ENCODE results near the gene TRIP10. TPM values are rescaled to one million over a fixed set of nuclear protein-coding genes. Genes with fewer than 3 reads are reported as not detected.

TRIP10 gene
- total and polyA plus RNA-seq, 2 of the 8 experiments (the other 6 are each of a cell fraction or from before 2014, with no cell fraction given) = 27.8 to 69.5 TPM

DNA sequence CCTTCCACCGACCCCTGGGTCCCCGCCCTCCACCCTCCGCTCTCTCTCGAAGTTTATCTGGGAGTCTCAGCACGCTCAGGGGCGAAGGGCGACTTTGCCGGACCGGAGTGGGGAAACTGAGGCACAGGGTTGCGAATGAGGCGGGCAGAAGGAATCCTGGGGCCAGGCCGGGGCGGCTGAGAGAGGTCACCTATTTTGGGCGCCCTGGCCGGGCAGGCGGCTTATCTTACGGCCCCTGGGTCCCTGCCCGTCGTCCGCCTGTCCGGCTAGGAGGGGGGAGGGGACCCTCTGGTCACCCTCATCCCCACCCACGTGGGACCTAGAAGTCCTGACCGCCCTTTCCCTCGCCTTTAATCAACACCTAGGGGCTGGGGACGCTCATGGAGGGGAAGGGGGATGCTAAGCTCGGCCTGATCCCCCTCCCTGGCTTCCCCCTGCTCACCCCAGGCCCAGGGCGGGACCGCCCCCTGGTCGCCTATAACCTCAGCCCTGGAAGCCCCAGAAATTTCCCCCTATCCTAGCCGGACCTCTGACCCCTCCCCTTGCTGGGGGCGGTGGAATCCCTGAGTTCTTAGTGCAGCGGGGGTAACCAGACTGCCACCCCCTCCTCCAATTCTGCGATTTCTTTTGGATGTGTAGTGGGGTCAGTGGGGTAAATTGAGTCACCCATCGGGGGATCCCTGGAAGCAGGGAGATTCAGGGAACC, 556 bp downstream of the TRIP10 start:
- Histone ChIP-seq H3K18ac (ENCODE audit: extremely low read depth, low read length) (peak overlapping the region; percentile 87), H2AFZ (ENCODE audit: low read length) (no peak overlapping the region)
- CTCF ChIA-PET (ENCODE audit: partially characterized antibody) = no interaction called here
- peak; percentile 40 for TF ChIP-seq ASH2L (IDR thresholded peaks at IDR 0.05; ENCODE audit: low read length)
- TF ChIP-seq SP1 (IDR thresholded peaks at IDR 0.05; ENCODE audit: low read depth, low read length) = no peak
- TF ChIP-seq, protein P1, sequence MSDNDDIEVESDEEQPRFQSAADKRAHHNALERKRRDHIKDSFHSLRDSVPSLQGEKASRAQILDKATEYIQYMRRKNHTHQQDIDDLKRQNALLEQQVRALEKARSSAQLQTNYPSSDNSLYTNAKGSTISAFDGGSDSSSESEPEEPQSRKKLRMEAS (IDR thresholded peaks at IDR 0.05) = peak; percentile 14; the same call in 1 of the 2 replicates
- TF ChIP-seq EZH2 (IDR thresholded peaks at IDR 0.05; ENCODE audit: low read depth, low read length, severe bottlenecking) = no peak
- TF ChIP-seq TBP (IDR thresholded peaks at IDR 0.05; ENCODE audit: low read depth, low read length) = no peak
- peak in 1 of 2 experiments; percentile 16; a peak in 1 of 4 replicates for TF ChIP-seq SIN3A (conservative IDR thresholded peaks at IDR 0.05 in 1 of 2, IDR thresholded peaks at IDR 0.05 in 1 of 2; ENCODE audit: low read depth in 1 of 2, low read length in 2 of 2)
- TF ChIP-seq PHF8 (conservative IDR thresholded peaks at IDR 0.05; ENCODE audit: low read depth, low read length) = peak; percentile 2; the same call in 1 of the 2 replicates
- TF ChIP-seq, protein P2, sequence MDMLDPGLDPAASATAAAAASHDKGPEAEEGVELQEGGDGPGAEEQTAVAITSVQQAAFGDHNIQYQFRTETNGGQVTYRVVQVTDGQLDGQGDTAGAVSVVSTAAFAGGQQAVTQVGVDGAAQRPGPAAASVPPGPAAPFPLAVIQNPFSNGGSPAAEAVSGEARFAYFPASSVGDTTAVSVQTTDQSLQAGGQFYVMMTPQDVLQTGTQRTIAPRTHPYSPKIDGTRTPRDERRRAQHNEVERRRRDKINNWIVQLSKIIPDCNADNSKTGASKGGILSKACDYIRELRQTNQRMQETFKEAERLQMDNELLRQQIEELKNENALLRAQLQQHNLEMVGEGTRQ (IDR thresholded peaks at IDR 0.05; ENCODE audit: low read length) = no peak
- TF ChIP-seq SAP30 (IDR thresholded peaks at IDR 0.05; ENCODE audit: insufficient read depth, insufficient replicate concordance, low read length) = peak; percentile 27

More for the DNA sequence above, 556 bp downstream of the TRIP10 start:
- Histone ChIP-seq H4K91ac (replicated peaks; ENCODE audit: insufficient read length, low read length) (no peak overlapping the region), H3K79me1 (ENCODE audit: low read depth, low read length) (peaks cover 5% of the 10 kb centered on the region), H2AK5ac (ENCODE audit: low read depth, low read length) (no peak overlapping the region), H3K23ac (ENCODE audit: insufficient read length) (no peak overlapping the region), H2BK15ac (ENCODE audit: low read length) (no peak overlapping the region; the same call in 1 of the 2 replicates), H3K9me3 (ENCODE audit: insufficient read depth in 2 of 2, low read depth in 1 of 2, low read length in 1 of 2) (no peaks in the 10 kb centered on the region), H2BK120ac (replicated peaks; ENCODE audit: low read depth, low read length) (no peak overlapping the region), H2BK5ac (ENCODE audit: low read depth, low read length) (peak overlapping the region; percentile 81; the same call in 1 of the 2 replicates), H4K20me1 (replicated peaks in 1 of 2; ENCODE audit: control insufficient read depth in 1 of 2, insufficient read depth in 2 of 2, low read length in 2 of 2) (peaks cover 0 to 5% of the 10 kb centered on the region in 2 experiments), H3K4me3 (ENCODE audit: extremely low read depth in 1 of 4, insufficient read depth in 2 of 4, low read depth in 3 of 4, low read length in 4 of 4) (peak overlapping the region; percentile 65 to 94 (median 78)), H3K27me3 (replicated peaks in 1 of 4; ENCODE audit: control insufficient read depth in 3 of 4, extremely low read depth in 1 of 4, insufficient read depth in 3 of 4, low read length in 3 of 4) (no peaks in the 10 kb centered on the region), H3K4me1 (replicated peaks in 1 of 4; ENCODE audit: control insufficient read depth in 3 of 4, insufficient read depth in 4 of 4, low read length in 3 of 4) (peaks cover 4 to 33% (median 25%) of the 10 kb centered on the region in 4 experiments), H3K4ac (replicated peaks; ENCODE audit: insufficient read length, low read depth, low read length) (peak overlapping the region; percentile 65), H2BK20ac (ENCODE audit: low read length) (no peak overlapping the region), H3K23me2 (ENCODE audit: low read depth, low read length) (peaks cover 17% of the 10 kb centered on the region), H3K9ac (replicated peaks in 1 of 4; ENCODE audit: extremely low read depth in 1 of 4, low read depth in 3 of 4, low read length in 3 of 4) (peak overlapping the region; percentile 48 to 70 (median 57); a peak in 5 of 7 replicates), H4K5ac (ENCODE audit: insufficient read length, low read depth, low read length) (peak overlapping the region; percentile 26), H3K79me2 (ENCODE audit: control insufficient read depth in 1 of 2, insufficient read depth in 2 of 2, low read length in 2 of 2) (peaks cover 0 to 13% of the 10 kb centered on the region in 2 experiments; a peak in 1 of 4 replicates), H2BK12ac (ENCODE audit: low read depth, low read length) (no peak overlapping the region), H3K14ac (ENCODE audit: insufficient read length) (no peak overlapping the region), H3K4me2 (ENCODE audit: insufficient read depth in 1 of 2, low read depth in 2 of 2, low read length in 2 of 2) (peak overlapping the region; percentile 78 to 81), H4K8ac (ENCODE audit: extremely low read depth, insufficient read depth, low read length) (peak overlapping the region; percentile 37; the same call in 1 of the 2 replicates), H3K56ac (replicated peaks; ENCODE audit: insufficient read length, low read depth, low read length) (peak overlapping the region; percentile 60), H3K36me3 (ENCODE audit: control insufficient read depth in 2 of 4, insufficient read depth in 4 of 4, low read length in 3 of 4) (peaks cover 6 to 28% (median 10%) of the 10 kb centered on the region in 4 experiments; a peak in 7 of 8 replicates), H3K27ac (ENCODE audit: low read depth, low read length) (peak overlapping the region; percentile 63; the same call in 1 of the 2 replicates)
- POLR2A ChIA-PET (ENCODE audit: partially characterized antibody) = interaction anchor here (0.6 to 9.7 kb wide), 8 partner anchors 11 to 65 kb away, joined by 3 to 110 read pairs (median 4); partner anchors contain the start of gene SH2D3A
- FAIRE-seq = no peak
- DNase-seq (ENCODE audit: low read depth in 1 of 2, low spot score in 2 of 2) = peak in 1 of 2 experiments; percentile 83
- 0% methylated on average over 14 of the region's 34 CpGs; no CpG with 5 or more reads in 1 of the 2 experiments for WGBS, 2 experiments (ENCODE audit: extremely low coverage in 1 of 2, insufficient coverage in 1 of 2, insufficient read length in 1 of 2, insufficient replicate concordance in 2 of 2, low coverage in 1 of 2, low lambda C conversion rate in 2 of 2, missing lambda C conversion rate in 1 of 2)
